22Rv1 (cell line): ENCODE results near the gene MEPE.

ENCODE experiments used
- CTCF ChIP-seq: fragments of 450-650 bp; IDR thresholded peaks from 2 replicates; pipeline ENCODE4 v1.5.1; 2017; ENCODE audit warnings: mild to moderate bottlenecking
- ZFX ChIP-seq: fragments of 450-650 bp; IDR thresholded peaks from 2 replicates; pipeline ENCODE4 v1.6.1; 2017; ENCODE audit warnings: antibody characterized with exemption, borderline replicate concordance

- TF ChIP-seq CTCF (no peak), ZFX (no peak)
Measured at GRCh38 chr4:87855559-87855958, 22.8 kb downstream of the MEPE start.
